ENCODE data around the gene DUSP23.

Gene DUSP23

DNA sequence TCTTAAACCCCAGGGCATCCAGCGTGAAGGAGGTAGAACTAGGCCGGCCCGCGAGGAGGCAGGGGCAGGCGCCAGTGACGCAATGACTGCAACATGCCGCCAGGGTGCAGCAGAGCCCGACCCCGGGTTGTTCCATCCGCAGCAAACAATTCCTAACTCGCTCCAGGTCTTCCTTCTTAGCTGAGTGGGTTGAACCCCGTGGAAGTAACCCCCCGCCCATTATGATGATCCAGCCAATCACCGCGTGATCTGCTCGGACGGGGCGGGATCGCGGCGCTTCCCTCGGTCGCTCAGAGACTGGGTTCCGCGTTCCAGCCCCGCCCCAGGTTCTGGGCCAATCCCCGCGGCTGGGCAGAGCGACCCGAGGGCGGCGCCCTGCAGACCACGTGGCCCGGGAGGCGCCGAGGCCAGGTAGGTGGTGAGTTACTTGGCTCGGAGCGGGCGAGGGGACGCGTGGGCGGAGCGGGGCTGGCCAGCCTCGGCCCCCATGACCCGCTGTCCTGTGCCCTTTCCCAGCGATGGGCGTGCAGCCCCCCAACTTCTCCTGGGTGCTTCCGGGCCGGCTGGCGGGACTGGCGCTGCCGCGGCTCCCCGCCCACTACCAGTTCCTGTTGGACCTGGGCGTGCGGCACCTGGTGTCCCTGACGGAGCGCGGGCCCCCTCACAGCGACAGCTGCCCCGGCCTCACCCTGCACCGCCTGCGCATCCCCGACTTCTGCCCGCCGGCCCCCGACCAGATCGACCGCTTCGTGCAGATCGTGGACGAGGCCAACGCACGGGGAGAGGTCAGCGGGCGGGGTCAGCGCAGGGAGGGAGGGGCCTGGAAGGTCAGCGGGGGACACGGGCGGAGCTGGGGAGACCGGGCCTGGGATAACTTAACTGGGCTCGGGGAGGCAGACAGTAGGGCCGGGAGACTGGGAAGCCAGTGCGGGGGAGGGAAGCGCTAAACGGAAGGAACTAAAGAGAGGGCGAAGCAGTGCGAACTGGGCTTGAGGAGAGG, at the start of gene DUSP23:
Gene DUSP23 (plus strand): TSS at position 380 of the 1,000 bp plus-strand sequence. CDS start 139 bp downstream, at position 519.
- peak; percentile 96 to 97 for DNase-seq

DNA sequence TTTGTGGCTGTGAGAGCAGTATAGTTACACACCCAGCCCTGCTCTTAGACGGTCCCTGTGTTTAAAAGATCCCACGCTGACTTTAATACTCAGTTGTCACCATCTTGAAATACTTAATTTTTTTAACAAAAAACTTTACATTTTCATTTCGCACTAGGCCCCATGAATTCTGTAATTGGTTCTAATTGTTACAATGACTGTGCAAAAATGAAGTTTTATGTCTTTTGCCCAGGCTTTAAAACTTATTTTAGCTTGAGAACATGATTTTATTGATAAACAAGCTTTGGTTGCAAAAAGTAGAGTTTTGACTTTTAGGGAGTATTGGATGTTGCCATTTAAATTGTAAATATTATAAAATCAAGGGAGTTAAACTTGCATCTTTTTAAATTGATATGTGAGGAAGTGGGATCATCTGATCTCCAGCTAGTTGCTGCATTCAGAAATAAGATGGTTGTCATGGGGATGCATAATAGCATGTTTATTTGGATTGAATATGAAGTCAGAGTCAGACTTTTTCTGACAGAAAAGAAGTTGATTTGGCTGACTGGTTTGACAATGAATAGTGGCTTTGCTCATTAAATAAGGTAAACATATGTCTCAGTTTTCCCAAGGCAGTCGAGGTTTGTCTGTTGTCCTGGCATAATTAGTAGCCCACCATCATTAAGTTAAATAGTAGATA, 43.4 kb upstream of the DUSP23 start:
- DNase-seq: no peak

DNA sequence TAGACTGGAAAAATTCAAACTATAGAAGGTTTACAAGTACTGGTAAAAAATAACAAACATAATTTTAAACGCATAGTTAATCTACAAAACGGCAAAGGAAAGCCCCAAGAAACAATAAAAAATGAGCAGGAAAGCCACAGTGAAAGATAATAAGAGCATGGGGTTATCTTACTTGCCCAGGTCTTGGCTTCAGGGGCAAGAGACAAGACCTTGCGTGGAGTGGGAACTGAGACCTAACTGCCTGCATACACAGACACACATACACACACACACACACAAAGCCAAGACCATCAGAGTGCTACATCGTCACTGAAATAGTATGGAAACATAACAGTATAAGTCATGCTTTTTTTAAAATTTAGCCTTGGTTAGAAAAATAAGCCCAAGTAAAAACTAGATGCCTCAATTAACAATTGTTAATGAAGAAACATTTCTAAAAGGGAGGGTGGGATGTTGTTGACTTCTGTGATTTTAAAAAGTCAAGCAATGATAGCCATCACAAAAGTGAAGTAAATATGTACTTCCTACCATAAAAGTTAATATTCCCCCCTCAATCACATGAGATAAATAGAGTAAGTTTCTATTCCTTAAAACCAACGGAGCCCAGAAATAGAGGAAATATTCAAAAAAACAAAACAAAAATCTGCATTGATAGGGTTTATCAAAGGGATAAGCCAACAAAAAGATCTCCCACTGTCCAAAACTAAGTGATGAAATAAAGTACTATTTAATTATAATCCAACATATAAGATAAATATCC, 36.9 kb upstream of the DUSP23 start:
- no peak for DNase-seq

DNA sequence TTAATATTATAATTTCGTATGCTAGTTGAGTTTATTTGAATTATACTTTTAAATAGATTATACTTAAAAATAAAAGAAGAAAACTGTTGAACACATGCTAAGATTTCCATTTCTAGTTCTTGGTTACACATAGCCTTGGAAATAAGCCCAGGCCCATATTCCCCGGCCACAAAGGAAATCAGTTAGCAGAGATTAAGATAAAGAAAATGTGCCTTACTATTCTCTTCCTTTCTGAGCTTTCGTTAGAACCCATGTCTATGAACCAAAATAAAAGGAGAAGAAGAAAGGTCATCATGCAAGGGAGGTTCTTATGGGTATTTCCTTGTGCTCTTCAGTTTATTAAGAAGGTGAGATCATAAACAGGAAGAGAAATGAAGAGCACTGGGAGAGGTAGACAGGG, 34.1 kb upstream of the DUSP23 start:
- no peak for DNase-seq

DNA sequence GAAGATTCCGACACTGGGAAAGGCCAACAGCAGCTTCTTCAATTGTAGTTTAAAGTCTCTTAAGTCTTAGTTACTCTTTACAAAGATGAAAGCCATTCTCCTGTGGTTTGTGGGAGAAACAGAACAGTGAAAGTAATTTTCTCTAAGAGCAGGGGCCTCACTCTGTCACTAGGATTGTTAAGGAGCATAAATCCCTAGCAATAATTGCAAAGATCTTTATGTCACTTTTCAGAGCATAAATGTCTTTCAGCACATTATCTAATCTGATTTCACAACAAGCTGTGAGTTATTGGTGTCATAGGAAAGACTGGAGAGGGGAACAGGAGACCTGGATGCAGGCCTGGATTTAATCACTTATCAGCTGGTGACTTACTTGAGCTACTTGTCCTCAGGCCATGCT, 32.4 kb upstream of the DUSP23 start:
- DNase-seq: no peak

DNA sequence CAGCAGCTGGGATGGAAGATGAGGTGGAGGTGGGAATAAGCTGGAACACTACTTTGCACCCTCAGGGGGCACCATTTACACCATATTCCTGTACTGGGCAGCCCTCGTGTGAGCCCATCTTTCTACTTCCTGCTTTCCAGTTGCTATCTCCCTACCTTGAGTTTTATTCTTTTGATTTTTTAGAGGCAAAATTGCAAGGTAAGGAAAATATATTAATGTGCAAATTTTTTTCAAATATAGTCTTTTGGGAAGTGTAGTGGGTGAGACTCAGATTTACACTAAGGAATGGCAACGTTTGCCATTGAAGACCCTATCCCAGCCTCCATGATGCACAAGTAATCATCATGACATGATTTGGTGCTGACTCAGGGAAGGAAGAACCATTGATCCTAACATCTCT, 31.1 kb upstream of the DUSP23 start:
- DNase-seq: no peak

DNA sequence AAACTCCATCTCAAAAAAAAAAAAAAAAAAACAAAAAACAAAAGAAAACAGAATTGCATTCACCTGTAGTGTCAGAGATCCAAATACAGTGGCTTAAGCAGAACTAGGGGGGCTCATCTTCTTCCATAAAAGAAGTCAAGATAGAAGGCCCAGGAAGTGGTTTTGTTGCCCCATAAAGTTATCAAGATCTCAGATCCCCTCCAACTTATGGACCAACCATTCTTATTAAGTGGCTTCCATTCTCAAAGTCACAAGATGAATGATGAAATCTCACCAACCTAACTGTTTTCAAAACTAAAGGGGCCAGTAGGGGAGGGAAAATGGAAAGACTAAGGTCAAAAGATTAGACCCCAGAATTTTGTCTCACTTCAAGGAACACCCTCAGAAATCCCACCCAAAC, 30.1 kb upstream of the DUSP23 start:
- DNase-seq: no peak

DNA sequence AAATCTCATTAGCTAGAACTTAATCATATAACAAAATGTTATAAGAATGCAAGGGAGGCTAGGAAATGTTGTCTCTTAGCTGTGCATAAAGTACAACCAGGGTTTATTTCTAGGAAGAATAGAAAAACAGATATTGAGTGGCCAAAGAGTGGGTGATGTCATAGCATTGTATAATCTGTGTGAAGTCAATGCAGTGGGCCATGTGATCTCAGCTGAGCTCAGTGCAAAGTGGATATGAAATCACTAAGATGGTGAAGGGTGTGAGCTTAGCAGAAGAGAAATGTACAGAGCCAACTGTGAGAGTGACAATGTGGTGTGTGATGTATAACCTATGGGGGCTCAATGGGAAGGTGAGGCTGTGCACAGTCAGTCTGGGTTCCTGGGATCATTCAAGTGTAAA, 29.7 kb upstream of the DUSP23 start:
- no peak for DNase-seq

DNA sequence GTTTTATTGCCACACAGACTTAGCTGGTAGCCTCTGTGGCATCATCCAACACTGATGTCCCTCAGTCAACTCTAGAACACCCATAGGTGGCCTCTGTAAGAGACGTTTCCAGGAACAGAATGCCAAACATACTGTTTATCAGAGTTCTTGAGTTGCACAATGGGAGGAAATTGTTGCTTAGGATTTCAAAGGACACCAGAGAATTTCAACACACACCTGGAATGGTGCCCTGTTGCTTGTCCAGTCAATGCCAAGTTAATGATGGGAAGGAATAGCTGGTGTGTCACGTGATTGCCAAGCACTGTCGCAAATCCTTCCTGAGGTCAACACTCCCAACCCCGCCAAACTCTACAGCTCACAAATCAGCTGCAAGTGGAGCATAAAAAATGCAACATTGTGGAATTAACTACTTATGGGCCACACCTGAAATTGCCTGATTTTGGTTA, 28.6 kb upstream of the DUSP23 start:
- no peak for DNase-seq

DNA sequence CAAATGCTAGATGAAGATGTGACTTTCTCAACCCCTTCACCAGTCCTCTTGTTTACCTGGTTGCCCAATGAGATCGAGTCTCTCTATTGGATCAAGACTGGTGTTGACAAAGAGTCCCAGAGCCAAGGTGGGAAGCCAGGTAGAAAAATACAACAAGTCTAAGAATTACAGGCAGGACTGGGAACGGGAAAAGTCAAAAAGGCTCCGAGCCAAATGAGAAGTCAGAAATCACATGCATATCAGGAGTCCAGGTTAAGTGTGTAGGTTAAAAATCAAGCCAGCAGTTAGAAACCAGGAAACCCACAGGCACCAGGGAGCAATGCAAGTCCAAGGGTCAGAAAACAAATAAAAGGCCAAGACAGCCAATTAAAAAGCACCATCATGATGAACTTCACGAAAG, 27.4 kb upstream of the DUSP23 start:
- DNase-seq: no peak

DNA sequence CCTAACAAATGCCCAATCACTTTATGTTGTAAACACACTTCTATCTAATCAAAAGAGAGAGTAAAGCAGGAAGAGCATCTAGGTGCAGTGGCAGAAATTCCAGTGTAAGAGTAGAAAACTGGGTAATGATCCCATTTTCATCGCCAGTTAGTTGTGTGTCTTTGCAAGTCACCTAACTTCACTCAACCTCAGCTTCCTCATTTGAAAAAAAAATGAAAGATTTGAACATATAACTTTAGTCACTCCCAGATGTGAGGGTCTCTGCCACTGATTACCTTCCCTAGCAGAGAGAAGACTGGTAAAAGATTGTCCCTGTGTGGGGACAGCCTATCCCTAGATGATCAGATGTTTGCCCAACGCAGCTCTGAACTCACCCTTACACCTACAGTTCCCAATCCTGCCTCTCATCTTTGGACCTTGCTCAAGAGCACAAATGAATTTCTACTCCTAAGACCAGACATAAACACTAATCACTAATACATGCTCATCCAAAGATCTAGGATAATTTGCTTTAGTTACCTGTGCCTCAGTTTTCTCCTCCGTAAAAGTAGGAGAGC, 25.2 kb upstream of the DUSP23 start:
- no peak for DNase-seq

DNA sequence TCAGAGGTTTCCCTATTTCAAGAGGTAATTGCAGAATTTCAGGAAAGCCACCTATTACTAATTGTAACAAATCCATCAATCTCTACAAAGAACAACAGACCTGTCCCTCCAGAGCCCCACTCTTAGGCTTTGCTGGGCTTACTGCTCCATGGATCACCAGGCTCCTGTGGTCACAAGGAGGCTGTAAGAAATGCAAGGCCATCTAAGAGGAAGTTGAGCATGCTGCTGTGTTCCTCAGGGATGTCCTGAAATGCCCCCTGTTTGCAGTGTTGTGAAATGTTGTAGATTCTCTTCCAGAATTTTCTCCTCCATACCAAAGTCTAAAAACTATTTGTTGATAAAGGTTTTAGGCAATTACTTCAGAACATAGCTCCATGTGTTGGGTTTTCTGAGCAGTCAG, 24.4 kb upstream of the DUSP23 start:
- DNase-seq: no peak

DNA sequence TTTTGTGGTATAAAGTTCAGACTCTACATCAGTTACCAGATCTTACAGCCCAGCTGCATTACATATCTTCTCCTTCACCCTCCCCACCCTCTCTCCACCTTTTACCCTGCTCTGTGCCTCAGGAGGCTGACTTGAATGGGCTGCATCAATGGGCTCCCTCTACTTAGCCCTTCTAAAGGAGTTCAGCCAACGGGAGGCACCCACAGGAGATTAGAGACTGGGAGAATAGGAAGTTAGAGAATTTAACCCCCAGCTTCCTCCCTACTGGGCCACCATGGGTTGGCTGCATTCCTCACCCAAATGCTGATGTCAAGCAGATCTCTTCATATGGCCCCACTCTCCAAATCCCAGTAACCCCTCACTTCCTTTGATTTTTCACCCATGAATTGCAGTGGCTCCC, 17.1 kb upstream of the DUSP23 start:
- DNase-seq: no peak

DNA sequence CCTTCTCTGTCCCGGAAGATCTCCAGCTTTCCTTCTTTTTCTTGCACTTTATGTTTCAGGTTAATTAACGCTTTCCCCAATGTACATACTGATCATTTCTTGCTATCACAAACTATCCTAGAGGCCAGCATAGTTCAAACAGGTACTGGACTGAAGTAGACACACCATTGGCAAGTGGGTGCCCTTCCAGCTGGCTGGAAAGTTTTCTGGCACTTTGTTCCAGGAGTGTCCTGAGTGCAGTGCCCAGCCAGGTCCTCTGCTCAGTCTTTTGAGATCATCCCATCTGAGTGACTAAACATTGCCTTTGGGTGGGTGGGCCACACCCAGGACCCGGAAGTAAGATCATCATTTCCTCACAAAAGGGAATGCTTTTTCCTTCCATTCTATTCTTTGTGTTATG, 15.0 kb upstream of the DUSP23 start:
- DNase-seq: no peak

DNA sequence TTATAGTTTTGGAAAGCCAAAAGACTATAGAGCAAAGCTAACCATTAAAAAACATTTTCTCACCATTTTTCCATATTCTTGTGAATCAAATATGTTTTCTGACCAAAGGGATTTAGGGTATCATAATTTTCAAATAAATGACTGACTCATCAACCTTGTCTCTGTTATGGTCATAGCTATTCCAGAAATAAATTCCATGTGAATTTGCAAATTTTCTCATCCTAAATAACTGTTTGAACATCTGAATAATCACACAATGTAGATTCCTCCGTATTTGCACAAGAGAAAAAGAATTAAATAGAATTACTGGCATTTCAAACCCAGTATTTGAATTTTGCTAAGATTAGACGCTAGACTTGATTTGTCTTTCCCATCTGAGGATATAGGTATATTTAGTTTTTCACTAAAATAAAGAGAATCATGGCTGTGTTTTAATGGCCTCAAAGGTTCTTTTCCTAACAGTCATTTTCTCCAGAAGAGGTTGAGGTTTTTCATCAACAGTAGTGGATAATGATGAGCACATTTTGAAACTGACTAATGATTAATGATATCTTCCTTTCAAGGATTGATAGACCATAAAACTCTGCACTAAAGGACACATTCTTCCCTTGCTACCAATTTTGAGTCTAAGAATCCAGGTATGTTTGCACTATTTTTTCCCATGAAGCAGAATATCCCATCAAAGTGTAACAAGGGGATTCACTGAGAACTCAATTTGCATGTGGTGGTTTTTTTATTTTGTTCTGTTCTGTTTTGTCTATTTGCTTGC, 9.5 kb upstream of the DUSP23 start:
- no peak for DNase-seq

DNA sequence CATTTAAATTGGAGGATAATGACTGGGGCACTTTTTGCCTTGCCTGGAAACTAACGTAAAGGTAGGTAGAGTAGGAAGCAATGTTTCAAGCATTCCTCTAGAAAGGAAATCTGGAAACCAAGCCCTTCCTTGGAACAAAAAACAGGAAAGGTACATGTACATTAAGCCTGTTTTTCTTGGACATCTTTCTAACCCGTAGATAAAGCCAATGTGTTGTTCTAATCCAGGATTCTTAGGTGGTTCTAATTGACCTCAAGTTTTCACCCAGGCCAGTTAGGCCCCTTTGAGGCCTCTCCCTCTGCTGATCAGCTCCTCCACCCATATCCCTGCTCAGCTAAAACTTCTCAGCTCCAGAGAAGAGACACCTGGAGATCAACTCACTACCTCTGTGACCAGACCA, 6.3 kb upstream of the DUSP23 start:
- DNase-seq: no peak

DNA sequence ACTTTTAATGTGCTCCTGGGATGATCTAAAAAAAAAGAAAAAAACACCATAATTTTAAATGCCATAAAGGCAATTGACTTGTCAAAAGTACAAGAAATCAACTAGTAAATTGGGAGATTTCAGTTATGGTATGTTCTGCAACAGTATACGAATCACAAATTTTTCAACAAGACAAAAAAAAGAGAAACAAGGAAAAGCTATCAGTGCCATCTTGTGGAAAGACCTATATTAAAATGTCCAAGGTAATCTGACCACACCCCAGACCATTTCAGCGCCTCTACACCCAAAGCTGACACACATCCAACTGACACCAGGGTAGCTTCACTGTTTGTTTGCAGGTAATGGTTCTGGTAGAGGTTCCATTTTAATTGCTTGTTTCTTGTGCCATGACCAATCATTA, 5.0 kb upstream of the DUSP23 start:
- no peak for DNase-seq

DNA sequence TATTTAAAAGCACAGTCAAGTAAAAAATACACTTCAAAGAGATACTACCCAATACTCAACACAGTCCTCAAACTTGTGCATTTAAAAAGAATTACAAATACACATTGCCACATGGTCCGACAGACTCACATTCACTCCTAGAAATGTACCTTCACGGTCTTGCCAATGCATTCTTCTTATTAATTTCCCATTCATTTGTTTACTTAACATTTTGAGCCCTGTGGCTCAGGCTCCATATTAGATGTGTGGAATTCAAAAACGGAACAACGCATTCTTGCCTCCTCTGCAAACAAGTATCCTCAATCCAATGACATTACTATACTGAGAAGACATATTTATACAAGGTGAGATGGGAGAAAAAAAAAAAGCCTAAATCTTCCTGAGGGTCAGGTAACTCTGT, 2.5 kb upstream of the DUSP23 start:
- no peak for DNase-seq

DNA sequence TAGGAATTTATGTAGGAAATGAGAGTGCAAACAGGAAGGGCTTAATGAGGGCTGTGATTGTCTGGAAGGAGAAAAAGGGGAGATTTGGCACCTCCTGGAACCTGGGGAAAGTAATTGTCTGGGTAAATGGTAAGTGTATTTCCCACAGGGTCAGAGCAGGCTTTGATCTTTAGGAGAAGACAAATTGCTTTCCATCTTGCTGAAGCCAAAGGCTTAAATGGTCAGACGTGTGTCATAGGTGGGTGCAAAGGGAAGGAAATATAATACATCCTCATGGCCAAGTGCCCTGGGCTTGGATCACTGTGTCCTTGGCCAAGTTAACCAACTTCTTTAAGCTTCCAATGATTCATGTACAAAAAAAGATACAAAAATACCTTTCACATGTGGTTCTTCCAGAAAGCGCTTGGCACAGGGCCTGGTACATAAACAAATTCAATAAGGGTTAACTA, 1.3 kb upstream of the DUSP23 start:
- no peak for DNase-seq

DNA sequence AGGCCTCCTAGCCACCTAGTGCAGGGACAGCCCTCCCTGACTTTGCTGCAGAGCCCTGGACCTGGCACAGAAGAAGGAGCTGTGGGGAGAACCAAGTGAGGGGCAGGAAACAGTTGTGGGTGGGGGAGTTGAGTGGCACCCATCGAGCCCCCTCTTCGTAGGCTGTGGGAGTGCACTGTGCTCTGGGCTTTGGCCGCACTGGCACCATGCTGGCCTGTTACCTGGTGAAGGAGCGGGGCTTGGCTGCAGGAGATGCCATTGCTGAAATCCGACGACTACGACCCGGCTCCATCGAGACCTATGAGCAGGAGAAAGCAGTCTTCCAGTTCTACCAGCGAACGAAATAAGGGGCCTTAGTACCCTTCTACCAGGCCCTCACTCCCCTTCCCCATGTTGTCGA, 1.2 kb downstream of the DUSP23 start:
- DNase-seq: no peak

DNA sequence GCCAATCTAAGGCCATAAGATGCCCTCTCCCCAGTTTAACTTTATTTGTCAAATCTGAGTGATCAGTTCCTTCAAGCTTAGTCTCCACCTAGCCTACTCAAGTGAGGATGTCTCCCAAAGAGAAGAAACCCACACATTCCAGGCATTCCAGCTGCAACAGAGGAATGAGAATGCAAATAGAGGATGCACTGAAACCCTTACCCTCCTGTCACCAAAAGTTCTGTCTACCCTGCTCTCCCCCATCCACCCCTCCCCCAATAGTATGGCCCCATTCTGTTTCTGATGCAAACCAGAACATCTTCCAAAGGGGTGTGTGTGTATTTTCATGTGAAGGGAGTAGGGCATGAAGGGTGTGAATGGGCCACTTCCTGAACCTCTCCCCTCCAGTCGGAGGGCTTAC, 3.0 kb downstream of the DUSP23 start:
- DNase-seq: no peak

DNA sequence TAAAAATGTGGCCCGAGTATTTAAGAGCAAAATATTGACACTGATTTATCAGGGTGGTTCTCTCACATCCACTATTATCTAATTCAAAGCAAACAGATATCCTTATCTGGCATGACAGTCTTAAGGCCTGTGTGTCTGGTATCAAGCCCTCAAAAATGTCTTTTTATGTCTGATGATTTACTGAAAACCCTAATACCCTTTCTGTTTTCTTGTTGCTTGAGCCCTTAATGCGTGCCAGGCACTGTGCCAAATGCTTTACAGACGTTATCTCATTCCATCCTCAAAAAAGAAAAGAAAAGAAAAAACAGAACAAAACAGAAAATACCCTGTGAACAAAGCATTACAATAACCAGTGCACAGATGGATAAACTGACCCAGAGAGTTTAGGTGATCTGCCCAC, 5.7 kb downstream of the DUSP23 start:
- no peak for DNase-seq

All from NCI-H446 (cell line).